ENCODE data around the gene RNF111. TPM values are rescaled to one million over a fixed set of nuclear protein-coding genes. Genes with fewer than 3 reads are reported as not detected.

RNF111 gene
- polyA plus RNA-seq, 1 donor (not counting 4 experiments of a cell fraction or from before 2014, with no cell fraction given) = 27.4 TPM

- TF ChIP-seq EZH2 (IDR thresholded peaks at IDR 0.05; ENCODE audit: low read length) (no peak), CTCF (optimal IDR thresholded peaks at IDR 0.05 in 1 of 3, IDR thresholded peaks at IDR 0.05 in 1 of 3, conservative IDR thresholded peaks at IDR 0.05 in 1 of 3; ENCODE audit: extremely low read depth in 1 of 3, insufficient read depth in 2 of 3, low read length in 3 of 3) (no peak)
- peaks cover 4% of the 10 kb centered on the region for H3K4me1 ChIP-seq (ENCODE audit: control insufficient read depth, extremely low read depth, insufficient read depth, low read length)
- no peaks in the 10 kb centered on the region for H3K9me1 ChIP-seq (ENCODE audit: control insufficient read depth, extremely low read depth, insufficient read depth, low read length)
- no peak overlapping the region for H3K27ac ChIP-seq (ENCODE audit: control insufficient read depth, insufficient read depth, low read length)
- H3K36me3 ChIP-seq (ENCODE audit: control insufficient read depth in 2 of 2, extremely low read depth in 1 of 2, insufficient read depth in 2 of 2, low read length in 2 of 2) = peaks cover 5 to 39% of the 10 kb centered on the region in 2 experiments
- FAIRE-seq (no peak), DNase-seq (ENCODE audit: low read depth, low spot score) (no peak)
- H3K9me3 ChIP-seq (ENCODE audit: control insufficient read depth, low read depth, low read length) = no peaks in the 10 kb centered on the region
- H3K9ac ChIP-seq (ENCODE audit: control insufficient read depth, extremely low read depth, insufficient read depth, low read length) = no peak overlapping the region
- H3K4me3 ChIP-seq (ENCODE audit: control insufficient read depth in 2 of 3, extremely low read depth in 1 of 3, insufficient read depth in 2 of 3, low read depth in 1 of 3, low read length in 3 of 3) = no peak overlapping the region
- no peaks in the 10 kb centered on the region for H3K27me3 ChIP-seq (ENCODE audit: control insufficient read depth, extremely low read depth, insufficient read depth, low read length)
- H3K4me2 ChIP-seq (ENCODE audit: control insufficient read depth, extremely low read depth, insufficient read depth, low read depth, low read length) = no peak overlapping the region
- H2AFZ ChIP-seq (ENCODE audit: control insufficient read depth, low read length) = no peak overlapping the region
- no peaks in the 10 kb centered on the region for H4K20me1 ChIP-seq (ENCODE audit: control insufficient read depth, extremely low read depth, insufficient read depth, low read length)
- peaks cover 1% of the 10 kb centered on the region for H3K79me2 ChIP-seq (ENCODE audit: control insufficient read depth, insufficient read depth, low read length)
- dilution Hi-C loops (cut with MboI; ENCODE audit: extremely low pct_ligation_motif_present, low sequenced_read_pairs) = no loop called here
Measured at GRCh38 chr15:59111251-59111650, 123.8 kb downstream of the RNF111 start.

DNA sequence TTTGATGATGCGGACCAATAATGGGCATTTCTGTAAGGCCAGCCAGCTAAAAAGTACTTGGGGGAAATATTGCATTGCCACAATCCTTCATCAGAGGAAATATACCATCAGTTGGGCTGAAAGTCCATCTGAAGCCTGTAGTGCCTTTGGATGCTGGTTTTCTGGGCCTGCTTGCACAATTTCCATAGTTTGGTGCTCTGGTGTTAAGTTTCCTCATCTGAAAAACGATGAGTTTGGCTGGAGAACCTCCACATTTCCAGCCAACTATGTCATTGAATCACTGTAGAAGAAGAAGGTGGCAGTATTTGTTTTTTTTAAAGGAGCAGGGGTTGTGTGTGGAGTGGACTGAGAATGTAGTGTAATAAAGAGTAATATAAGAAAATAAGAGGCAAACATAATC lies 127.6 kb downstream of the RNF111 start:
- FAIRE-seq = no peak
- Histone ChIP-seq H3K9ac (ENCODE audit: control insufficient read depth, extremely low read depth, insufficient read depth, low read length) (no peak overlapping the region), H3K79me2 (ENCODE audit: control insufficient read depth, insufficient read depth, low read length) (no peaks in the 10 kb centered on the region), H3K4me2 (ENCODE audit: control insufficient read depth, extremely low read depth, insufficient read depth, low read depth, low read length) (no peak overlapping the region), H3K4me3 (ENCODE audit: control insufficient read depth in 2 of 3, extremely low read depth in 1 of 3, insufficient read depth in 2 of 3, low read depth in 1 of 3, low read length in 3 of 3) (no peak overlapping the region), H3K9me3 (ENCODE audit: control insufficient read depth, low read depth, low read length) (no peaks in the 10 kb centered on the region), H3K36me3 (ENCODE audit: control insufficient read depth in 2 of 2, extremely low read depth in 1 of 2, insufficient read depth in 2 of 2, low read length in 2 of 2) (peaks cover 12 to 54% of the 10 kb centered on the region in 2 experiments), H2AFZ (ENCODE audit: control insufficient read depth, low read length) (no peak overlapping the region), H3K27ac (ENCODE audit: control insufficient read depth, insufficient read depth, low read length) (no peak overlapping the region), H3K4me1 (ENCODE audit: control insufficient read depth, extremely low read depth, insufficient read depth, low read length) (no peaks in the 10 kb centered on the region), H4K20me1 (ENCODE audit: control insufficient read depth, extremely low read depth, insufficient read depth, low read length) (no peaks in the 10 kb centered on the region), H3K9me1 (ENCODE audit: control insufficient read depth, extremely low read depth, insufficient read depth, low read length) (no peaks in the 10 kb centered on the region), H3K27me3 (ENCODE audit: control insufficient read depth, extremely low read depth, insufficient read depth, low read length) (no peaks in the 10 kb centered on the region)
- dilution Hi-C loops (cut with MboI; ENCODE audit: extremely low pct_ligation_motif_present, low sequenced_read_pairs) = no loop called here
- no peak for TF ChIP-seq EZH2 (IDR thresholded peaks at IDR 0.05; ENCODE audit: low read length)
- no peak for TF ChIP-seq CTCF (optimal IDR thresholded peaks at IDR 0.05 in 1 of 3, IDR thresholded peaks at IDR 0.05 in 1 of 3, conservative IDR thresholded peaks at IDR 0.05 in 1 of 3; ENCODE audit: extremely low read depth in 1 of 3, insufficient read depth in 2 of 3, low read length in 3 of 3)
- DNase-seq (ENCODE audit: low read depth, low spot score) = no peak
